ENCODE data around the gene SLC20A1. TPM values are rescaled to one million over a fixed set of nuclear protein-coding genes. Genes with fewer than 3 reads are reported as not detected.
"Not testable (repeated sequence)": the region's sequence is repeated elsewhere in the genome, so short reads cannot be mapped to it uniquely, and the experiment has no call there.

Gene SLC20A1
- total RNA-seq, 4 donors from 2014 or later, result 9.5 to 25.4 (median 20.5) TPM

GRCh38 chr2:112706170-112706664, 60.5 kb downstream of the SLC20A1 start:
- H3K4me1 ChIP-seq, result no peaks in the 10 kb centered on the region
- H3K4me3 ChIP-seq, result no peak overlapping the region
- no peaks in the 10 kb centered on the region for H3K36me3 ChIP-seq
- 18 to 43% methylated on average over 2 to 4 of the region's 5 CpGs for WGBS, 2 donors (ENCODE audit: low coverage in 1 of 2)
- TF ChIP-seq POLR2AphosphoS5 (IDR thresholded peaks at IDR 0.05), result no peak
- no peak for TF ChIP-seq EP300 (IDR thresholded peaks at IDR 0.05)
- no peak for TF ChIP-seq POLR2A (IDR thresholded peaks at IDR 0.05)
- TF ChIP-seq CTCF (IDR thresholded peaks at IDR 0.05), result no peak
- no peak overlapping the region for H3K27ac ChIP-seq
- peaks cover 4% of the 10 kb centered on the region for H3K27me3 ChIP-seq
- H3K9me3 ChIP-seq, result no peaks in the 10 kb centered on the region
- no peak for ATAC-seq

- not testable (repeated sequence) for H3K36me3 ChIP-seq, ATAC-seq, H3K27me3 ChIP-seq, H3K4me3 ChIP-seq, H3K4me1 ChIP-seq, H3K9me3 ChIP-seq, H3K27ac ChIP-seq
- 80 to 81% methylated on average over 8 to 9 of the region's 9 CpGs for WGBS, 2 donors (ENCODE audit: low coverage in 1 of 2)
Measured at GRCh38 chr2:112706947-112707346, 61.2 kb downstream of the SLC20A1 start.

- H3K4me3 ChIP-seq, result no peak overlapping the region
- TF ChIP-seq CTCF (IDR thresholded peaks at IDR 0.05) (no peak), EP300 (IDR thresholded peaks at IDR 0.05) (no peak), POLR2A (IDR thresholded peaks at IDR 0.05) (no peak), POLR2AphosphoS5 (IDR thresholded peaks at IDR 0.05) (no peak)
- no peak overlapping the region for H3K27ac ChIP-seq
- no peaks in the 10 kb centered on the region for H3K9me3 ChIP-seq
- peaks cover 15% of the 10 kb centered on the region for H3K27me3 ChIP-seq
- ATAC-seq, result no peak
- 38 to 54% methylated on average over 4 to 6 of the region's 10 CpGs for WGBS, 2 donors (ENCODE audit: low coverage in 1 of 2)
- H3K36me3 ChIP-seq, result no peaks in the 10 kb centered on the region
- H3K4me1 ChIP-seq, result no peaks in the 10 kb centered on the region
Measured at GRCh38 chr2:112708968-112709367, 63.2 kb downstream of the SLC20A1 start.

GRCh38 chr2:112709703-112710102, 64.0 kb downstream of the SLC20A1 start:
- no peak overlapping the region for H3K27ac ChIP-seq
- TF ChIP-seq EP300 (IDR thresholded peaks at IDR 0.05) (no peak), CTCF (IDR thresholded peaks at IDR 0.05) (no peak), POLR2AphosphoS5 (IDR thresholded peaks at IDR 0.05) (no peak), POLR2A (IDR thresholded peaks at IDR 0.05) (no peak)
- no peak overlapping the region for H3K4me3 ChIP-seq
- no peak for ATAC-seq
- H3K27me3 ChIP-seq, result peaks cover 15% of the 10 kb centered on the region
- no peaks in the 10 kb centered on the region for H3K9me3 ChIP-seq
- H3K4me1 ChIP-seq, result no peaks in the 10 kb centered on the region
- WGBS, 2 donors (ENCODE audit: low coverage in 1 of 2), result 84 to 86% methylated on average over 4 to 6 of the region's 6 CpGs
- no peaks in the 10 kb centered on the region for H3K36me3 ChIP-seq

- ATAC-seq, result no peak
- Histone ChIP-seq H3K27me3 (peaks cover 15% of the 10 kb centered on the region), H3K9me3 (no peaks in the 10 kb centered on the region), H3K36me3 (no peaks in the 10 kb centered on the region), H3K27ac (no peak overlapping the region), H3K4me3 (no peak overlapping the region), H3K4me1 (no peaks in the 10 kb centered on the region)
- no peak for TF ChIP-seq POLR2A (IDR thresholded peaks at IDR 0.05)
- TF ChIP-seq CTCF (IDR thresholded peaks at IDR 0.05), result no peak
- TF ChIP-seq POLR2AphosphoS5 (IDR thresholded peaks at IDR 0.05), result no peak
- TF ChIP-seq EP300 (IDR thresholded peaks at IDR 0.05), result no peak
- WGBS, 2 donors (ENCODE audit: low coverage in 1 of 2), result 58 to 75% methylated on average over 2 to 7 of the region's 9 CpGs
Measured at GRCh38 chr2:112710956-112711750, 65.4 kb downstream of the SLC20A1 start.

All from gastroesophageal sphincter (tissue), 4 donors.